Muscle of back (tissue), 11 donors: Measurements from ENCODE around the gene RUNX3. TPM values are rescaled to one million over a fixed set of nuclear protein-coding genes. Genes with fewer than 3 reads are reported as not detected.
"Not testable (repeated sequence)": the region's sequence is repeated elsewhere in the genome, so short reads cannot be mapped to it uniquely, and the experiment has no call there.

Experiments
- DNase-seq, 3 donors: peaks; one replicate each; pipeline versions ENCODE4 v3.0.0 to v3.0.0-alpha.2; 2013
- polyA plus RNA-seq, 10 donors: library from polyadenylated mRNA; unstranded; fragments of 120-200 nt; gene quantifications; one replicate each; pipeline ENCODE4 v1.2.1, GENCODE V29; 2013; ENCODE audit not compliant: insufficient read length in 10 of 10

Gene RUNX3
- polyA plus RNA-seq, 10 donors = 0.39 to 10.4 (median 0.64) TPM

DNA sequence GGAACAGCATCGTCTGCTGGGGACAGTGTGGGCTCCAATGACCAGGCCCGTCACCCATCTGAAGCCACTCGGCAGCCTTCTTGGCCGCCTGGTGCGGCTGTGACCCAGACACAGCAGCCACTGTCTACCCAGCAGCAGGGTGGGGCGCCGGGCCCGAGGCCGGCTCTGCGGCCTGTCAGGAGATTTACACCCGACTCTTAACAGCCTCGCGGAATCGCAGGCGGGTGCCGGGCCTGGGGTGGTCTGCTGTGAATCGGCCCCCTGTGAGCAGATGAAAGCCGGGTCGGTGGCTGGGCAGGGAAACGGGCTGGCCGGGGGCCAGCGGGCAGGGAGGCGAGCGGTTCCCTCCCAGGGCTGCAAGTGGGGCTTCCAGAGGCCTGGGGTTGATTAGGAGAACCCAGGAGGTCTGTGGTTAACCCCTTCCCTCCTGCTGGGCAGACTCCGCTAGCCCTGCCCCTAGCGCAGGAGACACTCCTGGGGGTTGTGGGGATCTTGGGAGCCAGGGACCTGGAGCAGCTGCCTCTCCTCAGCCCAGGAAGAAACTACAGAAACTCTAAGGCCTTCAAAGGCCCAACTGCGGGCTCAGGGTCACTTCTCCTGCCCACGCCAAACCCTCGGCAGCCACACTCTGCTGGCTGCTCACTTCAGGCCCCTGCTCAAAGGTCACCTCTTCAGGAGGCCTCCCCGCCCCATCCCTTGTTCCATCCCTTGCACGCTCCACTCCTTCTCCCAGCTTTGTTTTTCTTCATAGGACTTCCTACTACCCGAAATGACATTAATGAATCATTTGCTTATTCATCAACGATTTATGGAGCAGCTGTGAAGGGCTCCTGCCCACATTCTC is 15.6 kb downstream of the RUNX3 start:
- peak in 2 of 3 donors; percentile 30 to 63 for DNase-seq

DNA sequence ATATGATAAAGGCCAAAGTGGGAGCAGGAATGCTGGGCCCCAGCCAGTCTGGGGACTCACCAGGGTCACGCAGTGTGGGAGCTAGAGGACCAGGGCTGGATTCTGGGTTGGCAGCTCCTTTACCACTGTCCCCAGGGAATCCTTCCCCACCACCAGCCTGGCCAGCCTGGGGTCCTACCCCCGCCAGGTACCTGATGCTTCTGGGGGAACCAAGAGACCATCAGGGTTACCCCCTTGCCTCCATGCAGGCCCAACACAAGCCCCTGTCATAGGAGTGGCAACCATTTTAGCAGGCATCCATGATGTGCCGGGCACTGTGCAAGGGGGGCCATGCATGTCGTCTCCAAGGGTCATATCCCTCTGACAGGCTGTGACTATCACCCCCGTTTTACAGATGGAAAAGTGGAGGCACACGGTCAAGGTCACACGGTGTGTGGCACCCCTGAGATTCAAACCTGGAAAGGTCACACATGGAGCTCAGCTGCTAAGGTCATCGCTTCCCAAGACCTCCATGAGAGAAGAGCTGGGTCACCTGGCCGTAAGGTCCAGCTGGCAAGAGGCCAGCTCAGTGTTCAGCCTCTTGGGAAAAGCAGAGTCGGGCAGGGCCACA is 16.4 kb downstream of the RUNX3 start:
- DNase-seq = no peak

DNA sequence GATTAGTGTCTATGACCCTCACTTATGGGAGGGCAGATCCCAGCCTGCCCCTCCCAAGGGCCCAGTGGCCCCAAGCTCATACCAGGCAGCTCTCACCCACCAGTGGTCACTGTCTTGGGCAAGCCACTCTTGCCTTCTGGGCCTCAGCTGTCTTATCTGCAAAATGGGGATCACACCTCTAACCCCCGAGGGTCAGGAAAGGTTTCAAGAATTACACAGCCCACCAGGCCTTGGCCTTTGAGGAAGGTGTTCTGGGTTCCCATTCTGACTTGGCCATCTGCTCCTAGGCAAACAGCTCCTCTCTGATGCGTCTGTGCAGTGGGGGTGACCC is 16.8 kb downstream of the RUNX3 start:
- no peak for DNase-seq

DNA sequence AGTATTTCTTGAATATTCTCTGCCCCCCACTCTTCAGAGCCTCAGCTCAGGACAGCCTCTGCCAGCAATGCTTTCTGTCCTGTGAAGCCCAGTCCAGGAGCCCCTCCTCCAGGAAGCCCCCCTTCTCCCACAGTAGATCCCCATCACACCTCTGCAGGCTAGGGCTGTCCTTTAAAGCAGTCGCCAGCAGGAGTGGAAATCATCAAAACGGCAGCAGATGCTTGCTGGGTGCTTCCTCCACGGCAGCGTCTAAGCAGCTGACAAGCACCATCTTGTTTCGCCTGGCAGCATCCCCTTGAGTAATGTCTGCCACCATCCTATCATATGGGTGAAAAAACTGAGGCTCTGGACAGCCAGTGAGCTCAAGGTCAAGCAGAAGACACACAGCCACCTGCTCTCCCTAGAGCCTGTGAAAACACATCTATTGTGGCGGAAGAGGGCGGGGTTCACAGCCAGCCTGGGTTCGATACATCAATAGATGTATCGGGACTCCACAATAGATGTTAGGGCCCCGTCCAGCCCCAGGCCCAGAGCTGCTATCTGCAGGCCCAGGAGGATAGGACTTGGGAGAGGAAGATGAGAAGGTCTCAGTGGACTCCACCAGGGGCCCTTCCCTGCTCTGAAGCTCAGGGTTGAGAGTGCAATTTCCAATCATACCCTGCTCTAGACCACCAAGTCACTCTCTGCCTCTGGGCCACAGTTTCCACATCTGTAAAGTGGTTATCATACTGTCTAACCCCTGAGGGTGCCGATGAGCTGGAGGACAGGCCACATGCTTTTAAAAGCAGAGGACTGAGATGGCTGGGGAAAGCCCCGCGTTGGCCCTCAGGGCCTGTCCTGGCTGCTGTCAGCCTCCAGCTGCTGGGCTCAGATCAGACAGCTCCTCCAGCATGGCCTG is 17.5 kb downstream of the RUNX3 start:
- no peak for DNase-seq

DNA sequence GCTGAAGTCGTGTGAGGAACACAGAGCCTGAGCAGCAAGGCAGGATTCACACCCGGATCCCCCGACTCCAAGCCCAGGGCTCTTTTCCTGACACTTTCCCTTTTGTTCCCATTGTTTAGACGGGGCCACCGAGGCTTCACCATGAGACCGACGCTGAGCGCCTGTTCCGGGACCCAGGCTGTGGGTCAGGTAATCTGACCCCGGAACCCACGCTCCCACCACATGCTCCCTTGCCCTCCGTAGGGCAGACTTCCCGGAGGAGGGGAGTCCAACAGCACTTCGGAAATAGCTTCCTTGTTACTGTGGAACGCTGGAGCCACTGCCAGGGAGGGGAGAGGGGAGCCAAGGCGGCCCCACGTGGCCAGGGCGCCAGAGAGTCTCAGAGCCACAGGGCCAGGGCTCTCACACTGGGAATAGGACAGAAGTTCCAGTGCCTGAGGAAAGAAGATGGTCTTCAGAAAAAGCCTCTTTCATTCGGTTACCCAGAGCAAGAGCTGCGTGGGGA is 18.4 kb downstream of the RUNX3 start:
- DNase-seq = no peak

DNA sequence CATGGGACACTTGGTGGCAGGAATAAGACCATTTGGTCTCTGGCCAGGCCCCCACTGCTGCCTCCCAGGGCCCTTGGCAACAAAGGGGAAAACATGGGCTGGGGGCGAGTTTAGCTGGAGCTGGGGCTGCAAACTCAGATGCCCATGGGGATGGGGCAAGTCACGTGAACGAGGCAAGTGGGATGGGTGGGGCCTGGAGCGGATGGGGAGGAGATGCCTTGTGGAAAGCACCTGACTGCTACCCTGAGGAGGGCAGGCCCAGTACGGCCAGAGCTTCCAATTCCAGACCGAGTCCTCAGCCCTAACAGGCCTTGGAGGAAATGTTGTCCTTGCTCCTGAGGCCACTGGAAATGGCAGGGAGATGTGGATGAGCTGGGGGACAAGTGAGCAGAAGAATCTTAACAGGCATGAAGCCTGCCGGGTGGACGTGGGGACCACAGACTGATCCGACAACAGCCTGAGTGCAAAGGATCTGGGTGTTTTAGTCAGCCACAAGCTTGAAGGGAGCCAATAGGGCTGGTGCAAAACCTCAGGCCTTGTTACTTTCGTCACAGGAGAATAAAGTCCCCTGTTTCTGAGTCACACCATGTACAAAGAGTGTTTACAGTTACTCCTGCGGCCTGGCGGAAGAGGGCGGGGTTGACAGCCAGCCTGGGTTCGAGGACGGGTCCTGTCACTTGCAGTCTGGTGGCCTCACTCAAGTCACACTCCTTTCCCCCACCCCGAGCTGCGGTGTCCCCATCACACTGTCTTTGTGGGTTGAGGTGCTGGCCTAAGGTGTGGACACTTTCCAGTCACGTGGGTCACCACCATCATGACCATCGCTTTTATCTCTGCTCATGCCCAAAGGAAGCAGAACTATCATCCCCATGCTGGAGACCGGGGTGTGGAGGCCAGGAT is 19.1 kb downstream of the RUNX3 start:
- DNase-seq = no peak

DNA sequence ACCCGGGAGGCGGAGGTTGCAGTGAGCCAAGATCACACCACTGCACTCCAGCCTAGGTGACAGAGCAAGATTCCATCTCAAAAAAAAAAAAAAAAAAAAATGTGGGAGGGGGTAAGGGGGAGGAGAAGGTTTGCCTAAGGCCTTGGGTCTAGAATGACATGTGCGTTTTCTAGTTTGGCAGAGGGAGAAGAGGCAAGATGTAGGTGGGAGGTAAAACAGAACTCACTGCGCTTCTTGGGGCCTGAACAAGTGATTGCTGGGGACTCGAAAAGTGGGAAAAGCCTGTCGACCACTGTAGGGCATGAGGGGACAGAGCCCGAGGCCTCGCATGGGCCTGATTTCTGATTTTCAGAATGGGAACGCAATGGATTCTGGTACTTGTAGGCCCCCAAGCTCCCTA is 19.9 kb downstream of the RUNX3 start:
- no peak for DNase-seq

- peak in 1 of 3 donors; percentile 50 for DNase-seq
Measured at GRCh38 chr1:24909388-24909898, 20.6 kb downstream of the RUNX3 start.

GRCh38 chr1:24908591-24909259 is 21.4 kb downstream of the RUNX3 start:
- no peak for DNase-seq

GRCh38 chr1:24907587-24908294 is 22.3 kb downstream of the RUNX3 start:
- not testable (repeated sequence) for DNase-seq

DNA sequence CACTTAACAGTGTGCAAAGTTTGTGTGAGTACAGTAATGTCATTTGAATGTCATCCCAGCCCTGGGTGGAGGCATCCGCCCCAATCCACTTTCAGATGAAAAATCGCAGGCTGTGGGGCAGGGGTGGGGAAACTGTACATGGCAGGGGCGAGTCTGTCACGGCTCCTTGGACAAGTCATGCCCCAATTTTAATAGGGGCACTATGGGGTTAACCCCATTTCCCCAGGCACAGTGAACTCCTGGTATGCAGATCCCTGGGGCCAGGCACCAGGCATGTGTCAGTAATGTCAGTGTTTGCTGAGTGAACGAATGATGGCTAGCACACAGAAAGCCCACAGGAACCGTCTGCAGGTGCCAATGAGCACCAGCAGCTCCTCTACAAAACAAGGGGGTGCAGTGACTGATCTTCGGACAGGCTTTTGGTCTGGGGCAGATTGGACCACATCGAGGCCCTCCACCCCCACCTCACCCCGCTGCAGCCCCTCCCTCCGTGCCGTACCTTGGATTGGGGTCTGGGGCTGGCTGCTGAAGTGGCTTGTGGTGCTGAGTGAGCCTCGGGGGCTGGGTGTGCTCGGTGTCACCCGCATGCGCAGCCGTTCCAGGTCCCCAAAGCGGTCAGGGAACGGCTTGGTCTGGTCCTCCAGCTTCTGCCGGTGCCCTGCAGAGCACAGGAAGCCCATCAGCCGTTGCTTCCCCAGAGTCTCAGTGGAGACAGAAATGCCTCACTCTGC is 23.2 kb downstream of the RUNX3 start:
- no peak for DNase-seq

GRCh38 chr1:24905979-24906720 is 23.9 kb downstream of the RUNX3 start:
- DNase-seq = no peak

GRCh38 chr1:24905355-24905978 is 24.6 kb downstream of the RUNX3 start:
- no peak for DNase-seq

GRCh38 chr1:24904731-24905354 is 25.2 kb downstream of the RUNX3 start:
- no peak for DNase-seq

GRCh38 chr1:24903955-24904730 is 25.9 kb downstream of the RUNX3 start:
- no peak for DNase-seq

DNA sequence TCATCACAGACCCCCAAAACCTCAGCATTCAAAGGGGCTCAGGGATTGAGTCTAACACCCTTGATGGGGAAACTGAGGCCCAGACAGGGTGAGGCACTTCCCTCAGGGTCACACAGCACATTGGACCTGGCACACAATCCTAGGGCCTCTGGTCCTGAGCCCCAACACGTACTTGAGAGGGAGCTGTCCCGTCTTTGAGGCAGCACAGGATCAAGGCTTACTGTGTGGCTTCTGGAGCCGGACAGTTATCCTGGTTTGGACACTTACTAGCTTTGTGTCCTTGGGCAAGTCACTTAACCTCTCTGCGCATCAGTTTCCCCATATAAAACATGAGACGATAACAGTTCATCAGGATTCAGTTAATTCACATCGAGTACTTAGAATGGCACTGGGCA is 26.5 kb downstream of the RUNX3 start:
- no peak for DNase-seq
